Fibroblast of lung (primary cell): ENCODE data around the gene AGRN. TPM values are rescaled to one million over a fixed set of nuclear protein-coding genes. Genes with fewer than 3 reads are reported as not detected.

ENCODE experiments used
- DNase-seq, 2 donors: peaks; one replicate each; pipeline versions ENCODE4 v3.0.0 to v3.0.0-alpha.2; 2010; ENCODE audit warnings: low read depth in 2 of 2
- H2AFZ ChIP-seq: 2 replicates; pipeline ENCODE4 v1.5.1; 2012; ENCODE audit warnings: low read length, control low read depth, inconsistent platforms
- H3K27ac ChIP-seq: 2 replicates; pipeline ENCODE4 v1.5.1; 2011; ENCODE audit warnings: low read length, control low read depth; ENCODE audit not compliant: insufficient read depth
- H3K27me3 ChIP-seq: 2 replicates; pipeline ENCODE4 v1.5.1; 2011; ENCODE audit warnings: mild to moderate bottlenecking, low read length; ENCODE audit not compliant: control insufficient read depth, insufficient read depth
- H3K36me3 ChIP-seq: 2 replicates; pipeline ENCODE4 v1.5.1; 2011; ENCODE audit warnings: low read length; ENCODE audit not compliant: control insufficient read depth, insufficient read depth
- H3K4me1 ChIP-seq: 2 replicates; pipeline ENCODE4 v1.5.1; 2011; ENCODE audit warnings: low read length; ENCODE audit not compliant: control insufficient read depth, insufficient read depth; ENCODE audit errors: extremely low read depth
- H3K4me2 ChIP-seq: 2 replicates; pipeline ENCODE4 v1.5.1; 2011; ENCODE audit warnings: low read length, control low read depth; ENCODE audit not compliant: insufficient read depth; ENCODE audit errors: extremely low read depth
- H3K4me3 ChIP-seq, 4 experiments: fragments of 200-600 bp in 1 of 4; sonication (generic) in 1 of 4; replicated peaks in 1 of 4; 2 replicates each; pipeline ENCODE4 v1.5.1; 2011 to 2016; ENCODE audit warnings: low read length in 4 of 4, low read depth in 3 of 4, mild to moderate bottlenecking in 3 of 4, control low read depth in 2 of 4, inconsistent platforms in 1 of 4, mixed read lengths in 1 of 4; ENCODE audit not compliant: insufficient read depth in 1 of 4; ENCODE audit errors: control extremely low read depth in 1 of 4
- H3K79me2 ChIP-seq: 2 replicates; pipeline ENCODE4 v1.5.1; 2012; ENCODE audit warnings: mild to moderate bottlenecking, low read length, inconsistent platforms; ENCODE audit not compliant: control insufficient read depth, insufficient read depth
- H3K9ac ChIP-seq: 2 replicates; pipeline ENCODE4 v1.5.1; 2011; ENCODE audit warnings: mild to moderate bottlenecking, low read length, control low read depth; ENCODE audit not compliant: insufficient read depth
- H3K9me3 ChIP-seq: 2 replicates; pipeline ENCODE4 v1.5.1; 2012; ENCODE audit warnings: low read depth, low read length; ENCODE audit not compliant: control insufficient read depth, insufficient read depth
- H4K20me1 ChIP-seq: 2 replicates; pipeline ENCODE4 v1.5.1; 2011; ENCODE audit warnings: low read length; ENCODE audit not compliant: control insufficient read depth, insufficient read depth; ENCODE audit errors: extremely low read depth
- EZH2 ChIP-seq: IDR thresholded peaks from 2 replicates; pipeline ENCODE4 v1.5.1; 2012; ENCODE audit warnings: low read length, control low read depth, mild to moderate bottlenecking; ENCODE audit errors: missing control alignments
- polyA plus RNA-seq, 2 donors: library from polyadenylated mRNA; depleted of rRNA in 1 of 2; stranded (reverse) in 1 of 2; unstranded in 1 of 2; fragments of >200 nt; gene quantifications; 2 replicates each; pipeline ENCODE4 v1.2.1, GENCODE V29; 2011 to 2012; ENCODE audit warnings: missing spikeins in 1 of 2
- total RNA-seq: library from RNA; depleted of rRNA; stranded (reverse); fragments of >200 nt; gene quantifications from 2 replicates; pipeline ENCODE4 v1.2.1, GENCODE V29; 2014
- TF ChIP-seq, protein P1 (sequence below), 2 donors: IDR thresholded peaks in 1 of 2; conservative IDR thresholded peaks in 1 of 2; 1 replicate in 1 of 2; 2 replicates in 1 of 2; pipeline ENCODE4 v1.5.1; 2011 to 2012; ENCODE audit warnings: low read length in 2 of 2, control low read depth in 1 of 2, inconsistent platforms in 1 of 2, low read depth in 1 of 2, mild to moderate bottlenecking in 1 of 2

AGRN gene
- total and polyA plus RNA-seq, 2 donors (not counting 1 experiment from before 2014, with no cell fraction given): 20.7 to 50.9 TPM

DNA sequence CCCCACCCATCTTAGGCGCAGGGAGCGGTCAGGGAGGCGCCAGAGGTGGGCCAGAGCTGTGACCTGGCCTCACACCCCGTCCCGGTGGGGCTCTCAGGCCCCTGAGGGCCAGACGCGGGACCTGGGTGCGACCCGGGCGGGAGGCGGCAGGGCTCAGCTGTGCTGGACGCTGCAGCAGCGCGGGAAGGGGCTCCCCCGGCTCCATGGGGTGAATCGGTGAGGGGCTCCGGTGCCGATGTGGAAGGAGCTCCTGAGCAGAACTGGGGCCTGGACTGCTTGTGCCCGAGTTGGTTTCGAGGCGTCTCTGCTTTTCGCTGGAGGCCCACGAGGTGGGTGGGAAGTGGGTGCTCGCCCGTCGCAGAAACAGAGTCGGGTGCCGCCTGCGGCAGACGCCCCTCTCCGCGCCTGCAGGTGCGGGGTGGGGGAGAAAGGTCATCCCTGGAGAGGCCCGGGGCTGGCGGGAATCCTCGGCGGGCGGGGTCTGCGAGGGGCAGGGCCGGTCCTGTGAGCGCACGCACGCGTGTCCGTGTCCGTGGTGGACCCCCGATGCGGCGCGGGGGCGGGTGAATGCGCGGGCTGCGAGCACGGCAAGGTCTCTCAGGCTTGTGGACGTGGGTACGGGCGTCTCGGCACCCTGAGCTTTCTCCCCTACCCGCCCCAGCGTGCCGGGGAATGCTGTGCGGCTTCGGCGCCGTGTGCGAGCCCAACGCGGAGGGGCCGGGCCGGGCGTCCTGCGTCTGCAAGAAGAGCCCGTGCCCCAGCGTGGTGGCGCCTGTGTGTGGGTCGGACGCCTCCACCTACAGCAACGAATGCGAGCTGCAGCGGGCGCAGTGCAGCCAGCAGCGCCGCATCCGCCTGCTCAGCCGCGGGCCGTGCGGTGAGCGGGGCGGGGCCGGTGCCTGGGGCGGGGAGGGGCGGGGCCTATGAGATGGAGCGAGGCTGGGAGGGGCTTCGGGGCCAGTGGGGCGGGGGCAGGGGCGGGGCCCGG, 20.4 kb downstream of the AGRN start:
- no peaks in the 10 kb centered on the region for H3K27me3 ChIP-seq
- H3K27ac ChIP-seq: no peak overlapping the region
- peaks cover 6% of the 10 kb centered on the region for H3K36me3 ChIP-seq
- H3K9me3 ChIP-seq: no peaks in the 10 kb centered on the region
- no peaks in the 10 kb centered on the region for H4K20me1 ChIP-seq
- H3K4me3 ChIP-seq: peak overlapping the region in 3 of 4 experiments; percentile 6 to 49 (median 28)
- no peak overlapping the region for H3K9ac ChIP-seq
- H3K79me2 ChIP-seq: no peaks in the 10 kb centered on the region
- peak overlapping the region; percentile 66 for H3K4me2 ChIP-seq
- TF ChIP-seq EZH2: no peak
- TF ChIP-seq, protein P1, sequence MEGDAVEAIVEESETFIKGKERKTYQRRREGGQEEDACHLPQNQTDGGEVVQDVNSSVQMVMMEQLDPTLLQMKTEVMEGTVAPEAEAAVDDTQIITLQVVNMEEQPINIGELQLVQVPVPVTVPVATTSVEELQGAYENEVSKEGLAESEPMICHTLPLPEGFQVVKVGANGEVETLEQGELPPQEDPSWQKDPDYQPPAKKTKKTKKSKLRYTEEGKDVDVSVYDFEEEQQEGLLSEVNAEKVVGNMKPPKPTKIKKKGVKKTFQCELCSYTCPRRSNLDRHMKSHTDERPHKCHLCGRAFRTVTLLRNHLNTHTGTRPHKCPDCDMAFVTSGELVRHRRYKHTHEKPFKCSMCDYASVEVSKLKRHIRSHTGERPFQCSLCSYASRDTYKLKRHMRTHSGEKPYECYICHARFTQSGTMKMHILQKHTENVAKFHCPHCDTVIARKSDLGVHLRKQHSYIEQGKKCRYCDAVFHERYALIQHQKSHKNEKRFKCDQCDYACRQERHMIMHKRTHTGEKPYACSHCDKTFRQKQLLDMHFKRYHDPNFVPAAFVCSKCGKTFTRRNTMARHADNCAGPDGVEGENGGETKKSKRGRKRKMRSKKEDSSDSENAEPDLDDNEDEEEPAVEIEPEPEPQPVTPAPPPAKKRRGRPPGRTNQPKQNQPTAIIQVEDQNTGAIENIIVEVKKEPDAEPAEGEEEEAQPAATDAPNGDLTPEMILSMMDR (conservative IDR thresholded peaks at IDR 0.05 in 1 of 2, IDR thresholded peaks at IDR 0.05 in 1 of 2; ENCODE audit: low read depth in 1 of 2, low read length in 2 of 2): peak in 1 of 2 donors; percentile 4
- H3K4me1 ChIP-seq: peaks cover 7% of the 10 kb centered on the region
- peak; percentile 78 to 88 for DNase-seq
- H2AFZ ChIP-seq: no peak overlapping the region

DNA sequence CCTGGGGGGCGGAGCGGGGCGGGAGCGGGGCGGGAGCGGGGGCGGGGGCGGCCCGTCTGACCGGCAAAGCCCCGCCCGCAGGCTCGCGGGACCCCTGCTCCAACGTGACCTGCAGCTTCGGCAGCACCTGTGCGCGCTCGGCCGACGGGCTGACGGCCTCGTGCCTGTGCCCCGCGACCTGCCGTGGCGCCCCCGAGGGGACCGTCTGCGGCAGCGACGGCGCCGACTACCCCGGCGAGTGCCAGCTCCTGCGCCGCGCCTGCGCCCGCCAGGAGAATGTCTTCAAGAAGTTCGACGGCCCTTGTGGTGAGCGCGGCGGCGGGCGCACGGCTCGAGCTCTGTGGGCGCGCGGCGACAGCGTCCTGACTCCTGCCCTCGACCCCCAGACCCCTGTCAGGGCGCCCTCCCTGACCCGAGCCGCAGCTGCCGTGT, 21.2 kb downstream of the AGRN start:
- Histone ChIP-seq H3K27me3 (no peaks in the 10 kb centered on the region), H4K20me1 (no peaks in the 10 kb centered on the region), H3K36me3 (peaks cover 9% of the 10 kb centered on the region), H3K79me2 (no peaks in the 10 kb centered on the region), H3K4me1 (peaks cover 7% of the 10 kb centered on the region), H3K27ac (no peak overlapping the region), H3K4me2 (no peak overlapping the region), H2AFZ (no peak overlapping the region), H3K4me3 (no peak overlapping the region), H3K9me3 (no peaks in the 10 kb centered on the region), H3K9ac (no peak overlapping the region)
- TF ChIP-seq EZH2: no peak
- no peak for DNase-seq

DNA sequence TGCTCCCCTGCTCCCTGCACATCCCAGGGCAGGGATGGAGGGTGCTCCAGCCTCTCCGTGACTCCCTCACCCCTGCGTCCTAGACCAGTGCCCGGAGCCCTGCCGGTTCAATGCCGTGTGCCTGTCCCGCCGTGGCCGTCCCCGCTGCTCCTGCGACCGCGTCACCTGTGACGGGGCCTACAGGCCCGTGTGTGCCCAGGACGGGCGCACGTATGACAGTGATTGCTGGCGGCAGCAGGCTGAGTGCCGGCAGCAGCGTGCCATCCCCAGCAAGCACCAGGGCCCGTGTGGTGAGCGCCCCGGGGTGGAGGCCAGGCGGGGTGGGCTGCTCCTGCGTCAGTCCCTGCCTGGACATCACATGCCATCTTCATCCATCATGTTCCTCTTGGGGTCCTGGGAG, 22.0 kb downstream of the AGRN start:
- Histone ChIP-seq H3K27me3 (no peaks in the 10 kb centered on the region), H3K9me3 (no peaks in the 10 kb centered on the region), H3K4me2 (no peak overlapping the region), H2AFZ (no peak overlapping the region), H4K20me1 (no peaks in the 10 kb centered on the region), H3K27ac (no peak overlapping the region), H3K79me2 (no peaks in the 10 kb centered on the region), H3K4me3 (no peak overlapping the region), H3K36me3 (peaks cover 9% of the 10 kb centered on the region), H3K9ac (no peak overlapping the region), H3K4me1 (peaks cover 7% of the 10 kb centered on the region)
- TF ChIP-seq EZH2: no peak
- TF ChIP-seq, protein P1 (conservative IDR thresholded peaks at IDR 0.05 in 1 of 2, IDR thresholded peaks at IDR 0.05 in 1 of 2; ENCODE audit: low read depth in 1 of 2, low read length in 2 of 2): no peak
- no peak for DNase-seq
